ENCODE data around the gene SDK2.

The SDK2 gene

GRCh38 chr17:73542323-73542722, 101.9 kb downstream of the SDK2 start:
- H3K9ac ChIP-seq (ENCODE audit: low read length) = no peak overlapping the region
- no peaks in the 10 kb centered on the region for H3K4me1 ChIP-seq (ENCODE audit: control insufficient read depth, insufficient read depth, low read length)
- H3K27me3 ChIP-seq (ENCODE audit: control insufficient read depth, insufficient read depth, low read length) = no peaks in the 10 kb centered on the region
- no peak overlapping the region for H3K4me3 ChIP-seq (ENCODE audit: low read length)
- no peaks in the 10 kb centered on the region for H3K9me3 ChIP-seq (ENCODE audit: control insufficient read depth, low read length)
- no peaks in the 10 kb centered on the region for H3K36me3 ChIP-seq (ENCODE audit: control insufficient read depth, insufficient read depth, low read length)

GRCh38 chr17:73541561-73541981, 102.7 kb downstream of the SDK2 start:
- no peaks in the 10 kb centered on the region for H3K36me3 ChIP-seq (ENCODE audit: control insufficient read depth, insufficient read depth, low read length)
- H3K4me1 ChIP-seq (ENCODE audit: control insufficient read depth, insufficient read depth, low read length) = no peaks in the 10 kb centered on the region
- H3K9me3 ChIP-seq (ENCODE audit: control insufficient read depth, low read length) = no peaks in the 10 kb centered on the region
- no peaks in the 10 kb centered on the region for H3K27me3 ChIP-seq (ENCODE audit: control insufficient read depth, insufficient read depth, low read length)
- no peak overlapping the region for H3K4me3 ChIP-seq (ENCODE audit: low read length)
- H3K9ac ChIP-seq (ENCODE audit: low read length) = no peak overlapping the region

GRCh38 chr17:73541111-73541510, 103.1 kb downstream of the SDK2 start:
- no peaks in the 10 kb centered on the region for H3K36me3 ChIP-seq (ENCODE audit: control insufficient read depth, insufficient read depth, low read length)
- H3K27me3 ChIP-seq (ENCODE audit: control insufficient read depth, insufficient read depth, low read length) = peaks cover 4% of the 10 kb centered on the region
- no peak overlapping the region for H3K9ac ChIP-seq (ENCODE audit: low read length)
- H3K9me3 ChIP-seq (ENCODE audit: control insufficient read depth, low read length) = no peaks in the 10 kb centered on the region
- H3K4me1 ChIP-seq (ENCODE audit: control insufficient read depth, insufficient read depth, low read length) = no peaks in the 10 kb centered on the region
- H3K4me3 ChIP-seq (ENCODE audit: low read length) = no peak overlapping the region

- H3K4me1 ChIP-seq (ENCODE audit: control insufficient read depth, insufficient read depth, low read length) = no peaks in the 10 kb centered on the region
- no peaks in the 10 kb centered on the region for H3K36me3 ChIP-seq (ENCODE audit: control insufficient read depth, insufficient read depth, low read length)
- no peak overlapping the region for H3K4me3 ChIP-seq (ENCODE audit: low read length)
- H3K9me3 ChIP-seq (ENCODE audit: control insufficient read depth, low read length) = no peaks in the 10 kb centered on the region
- no peak overlapping the region for H3K9ac ChIP-seq (ENCODE audit: low read length)
- H3K27me3 ChIP-seq (ENCODE audit: control insufficient read depth, insufficient read depth, low read length) = peaks cover 6% of the 10 kb centered on the region
These were observed 105.1 kb downstream of the SDK2 start for GRCh38 chr17:73539166-73539565.

- no peak overlapping the region for H3K4me3 ChIP-seq (ENCODE audit: low read length)
- no peaks in the 10 kb centered on the region for H3K4me1 ChIP-seq (ENCODE audit: control insufficient read depth, insufficient read depth, low read length)
- H3K36me3 ChIP-seq (ENCODE audit: control insufficient read depth, insufficient read depth, low read length) = no peaks in the 10 kb centered on the region
- no peak overlapping the region for H3K9ac ChIP-seq (ENCODE audit: low read length)
- peaks cover 6% of the 10 kb centered on the region for H3K27me3 ChIP-seq (ENCODE audit: control insufficient read depth, insufficient read depth, low read length)
- H3K9me3 ChIP-seq (ENCODE audit: control insufficient read depth, low read length) = no peaks in the 10 kb centered on the region
These were observed 105.8 kb downstream of the SDK2 start for GRCh38 chr17:73538445-73538844.

GRCh38 chr17:73536700-73537605, 107.3 kb downstream of the SDK2 start:
- no peaks in the 10 kb centered on the region for H3K9me3 ChIP-seq (ENCODE audit: control insufficient read depth, low read length)
- no peaks in the 10 kb centered on the region for H3K4me1 ChIP-seq (ENCODE audit: control insufficient read depth, insufficient read depth, low read length)
- H3K4me3 ChIP-seq (ENCODE audit: low read length) = no peak overlapping the region
- H3K9ac ChIP-seq (ENCODE audit: low read length) = no peak overlapping the region
- no peaks in the 10 kb centered on the region for H3K36me3 ChIP-seq (ENCODE audit: control insufficient read depth, insufficient read depth, low read length)
- H3K27me3 ChIP-seq (ENCODE audit: control insufficient read depth, insufficient read depth, low read length) = peaks cover 6% of the 10 kb centered on the region

GRCh38 chr17:73535746-73536145, 108.5 kb downstream of the SDK2 start:
- no peak overlapping the region for H3K9ac ChIP-seq (ENCODE audit: low read length)
- H3K9me3 ChIP-seq (ENCODE audit: control insufficient read depth, low read length) = no peaks in the 10 kb centered on the region
- H3K4me3 ChIP-seq (ENCODE audit: low read length) = no peak overlapping the region
- H3K4me1 ChIP-seq (ENCODE audit: control insufficient read depth, insufficient read depth, low read length) = no peaks in the 10 kb centered on the region
- no peaks in the 10 kb centered on the region for H3K36me3 ChIP-seq (ENCODE audit: control insufficient read depth, insufficient read depth, low read length)
- peaks cover 6% of the 10 kb centered on the region for H3K27me3 ChIP-seq (ENCODE audit: control insufficient read depth, insufficient read depth, low read length)

GRCh38 chr17:73534209-73534909, 109.9 kb downstream of the SDK2 start:
- H3K4me1 ChIP-seq (ENCODE audit: control insufficient read depth, insufficient read depth, low read length) = no peaks in the 10 kb centered on the region

GRCh38 chr17:73533781-73534180, 110.5 kb downstream of the SDK2 start:
- Histone ChIP-seq H3K36me3 (ENCODE audit: control insufficient read depth, insufficient read depth, low read length) (no peaks in the 10 kb centered on the region), H3K9ac (ENCODE audit: low read length) (no peak overlapping the region), H3K9me3 (ENCODE audit: control insufficient read depth, low read length) (no peaks in the 10 kb centered on the region), H3K4me3 (ENCODE audit: low read length) (no peak overlapping the region), H3K27me3 (ENCODE audit: control insufficient read depth, insufficient read depth, low read length) (peaks cover 6% of the 10 kb centered on the region), H3K4me1 (ENCODE audit: control insufficient read depth, insufficient read depth, low read length) (no peaks in the 10 kb centered on the region)

More at GRCh38 chr17:73534209-73534909, 109.9 kb downstream of the SDK2 start:
- H3K4me3 ChIP-seq (ENCODE audit: low read length) = no peak overlapping the region
- no peaks in the 10 kb centered on the region for H3K36me3 ChIP-seq (ENCODE audit: control insufficient read depth, insufficient read depth, low read length)
- H3K27me3 ChIP-seq (ENCODE audit: control insufficient read depth, insufficient read depth, low read length) = peaks cover 6% of the 10 kb centered on the region
- no peaks in the 10 kb centered on the region for H3K9me3 ChIP-seq (ENCODE audit: control insufficient read depth, low read length)
- no peak overlapping the region for H3K9ac ChIP-seq (ENCODE audit: low read length)

- Histone ChIP-seq H3K36me3 (ENCODE audit: control insufficient read depth, insufficient read depth, low read length) (no peaks in the 10 kb centered on the region), H3K27me3 (ENCODE audit: control insufficient read depth, insufficient read depth, low read length) (peaks cover 6% of the 10 kb centered on the region), H3K9ac (ENCODE audit: low read length) (no peak overlapping the region), H3K9me3 (ENCODE audit: control insufficient read depth, low read length) (no peaks in the 10 kb centered on the region), H3K4me1 (ENCODE audit: control insufficient read depth, insufficient read depth, low read length) (no peaks in the 10 kb centered on the region), H3K4me3 (ENCODE audit: low read length) (no peak overlapping the region)
These were observed 111.1 kb downstream of the SDK2 start for GRCh38 chr17:73533127-73533526.

- Histone ChIP-seq H3K9ac (ENCODE audit: low read length) (no peak overlapping the region), H3K4me1 (ENCODE audit: control insufficient read depth, insufficient read depth, low read length) (no peaks in the 10 kb centered on the region), H3K27me3 (ENCODE audit: control insufficient read depth, insufficient read depth, low read length) (peaks cover 6% of the 10 kb centered on the region), H3K36me3 (ENCODE audit: control insufficient read depth, insufficient read depth, low read length) (no peaks in the 10 kb centered on the region), H3K4me3 (ENCODE audit: low read length) (no peak overlapping the region), H3K9me3 (ENCODE audit: control insufficient read depth, low read length) (no peaks in the 10 kb centered on the region)
These were observed 111.8 kb downstream of the SDK2 start for GRCh38 chr17:73532421-73532901.

GRCh38 chr17:73531158-73531557, 113.1 kb downstream of the SDK2 start:
- Histone ChIP-seq H3K9me3 (ENCODE audit: control insufficient read depth, low read length) (no peaks in the 10 kb centered on the region), H3K4me1 (ENCODE audit: control insufficient read depth, insufficient read depth, low read length) (no peaks in the 10 kb centered on the region), H3K27me3 (ENCODE audit: control insufficient read depth, insufficient read depth, low read length) (peaks cover 3% of the 10 kb centered on the region)

More at GRCh38 chr17:73531158-73531557, 113.1 kb downstream of the SDK2 start:
- Histone ChIP-seq H3K4me3 (ENCODE audit: low read length) (no peak overlapping the region), H3K36me3 (ENCODE audit: control insufficient read depth, insufficient read depth, low read length) (no peaks in the 10 kb centered on the region), H3K9ac (ENCODE audit: low read length) (no peak overlapping the region)

Measured in mucosa of stomach (tissue), 1 donor.